ENCODE data around the gene EGF. TPM values are rescaled to one million over a fixed set of nuclear protein-coding genes. Genes with fewer than 3 reads are reported as not detected.

EGF gene
- total RNA-seq, 4 donors from 2014 or later: 0.80 to 14.1 (median 5.2) TPM

DNA sequence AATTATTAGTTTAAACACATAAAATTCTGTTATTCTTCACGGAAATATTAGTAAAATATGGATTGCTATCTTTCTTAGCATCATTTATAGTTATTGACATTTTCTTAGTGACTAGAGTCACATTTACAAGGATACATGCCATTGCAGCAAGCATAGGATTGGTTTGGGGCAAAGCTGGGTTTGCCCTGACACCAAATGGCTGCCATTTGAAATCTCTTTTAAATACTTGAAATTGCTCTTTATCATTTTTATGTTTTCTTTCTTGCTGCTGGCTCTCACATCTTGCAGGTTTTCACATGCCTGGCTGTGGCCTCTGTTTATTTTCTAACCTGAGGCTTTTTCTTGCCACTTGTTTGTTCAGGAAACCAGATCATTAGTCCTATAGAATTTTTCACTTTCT is 39.9 kb downstream of the EGF start:
- Histone ChIP-seq H3K27ac (no peak overlapping the region), H3K36me3 (no peaks in the 10 kb centered on the region), H3K4me3 (no peak overlapping the region), H3K9me3 (no peaks in the 10 kb centered on the region), H3K27me3 (no peaks in the 10 kb centered on the region), H3K4me1 (no peaks in the 10 kb centered on the region)
- no peak for DNase-seq
- TF ChIP-seq, protein P1, sequence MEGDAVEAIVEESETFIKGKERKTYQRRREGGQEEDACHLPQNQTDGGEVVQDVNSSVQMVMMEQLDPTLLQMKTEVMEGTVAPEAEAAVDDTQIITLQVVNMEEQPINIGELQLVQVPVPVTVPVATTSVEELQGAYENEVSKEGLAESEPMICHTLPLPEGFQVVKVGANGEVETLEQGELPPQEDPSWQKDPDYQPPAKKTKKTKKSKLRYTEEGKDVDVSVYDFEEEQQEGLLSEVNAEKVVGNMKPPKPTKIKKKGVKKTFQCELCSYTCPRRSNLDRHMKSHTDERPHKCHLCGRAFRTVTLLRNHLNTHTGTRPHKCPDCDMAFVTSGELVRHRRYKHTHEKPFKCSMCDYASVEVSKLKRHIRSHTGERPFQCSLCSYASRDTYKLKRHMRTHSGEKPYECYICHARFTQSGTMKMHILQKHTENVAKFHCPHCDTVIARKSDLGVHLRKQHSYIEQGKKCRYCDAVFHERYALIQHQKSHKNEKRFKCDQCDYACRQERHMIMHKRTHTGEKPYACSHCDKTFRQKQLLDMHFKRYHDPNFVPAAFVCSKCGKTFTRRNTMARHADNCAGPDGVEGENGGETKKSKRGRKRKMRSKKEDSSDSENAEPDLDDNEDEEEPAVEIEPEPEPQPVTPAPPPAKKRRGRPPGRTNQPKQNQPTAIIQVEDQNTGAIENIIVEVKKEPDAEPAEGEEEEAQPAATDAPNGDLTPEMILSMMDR (IDR thresholded peaks at IDR 0.05): no peak
- TF ChIP-seq POLR2A (IDR thresholded peaks at IDR 0.05): no peak

DNA sequence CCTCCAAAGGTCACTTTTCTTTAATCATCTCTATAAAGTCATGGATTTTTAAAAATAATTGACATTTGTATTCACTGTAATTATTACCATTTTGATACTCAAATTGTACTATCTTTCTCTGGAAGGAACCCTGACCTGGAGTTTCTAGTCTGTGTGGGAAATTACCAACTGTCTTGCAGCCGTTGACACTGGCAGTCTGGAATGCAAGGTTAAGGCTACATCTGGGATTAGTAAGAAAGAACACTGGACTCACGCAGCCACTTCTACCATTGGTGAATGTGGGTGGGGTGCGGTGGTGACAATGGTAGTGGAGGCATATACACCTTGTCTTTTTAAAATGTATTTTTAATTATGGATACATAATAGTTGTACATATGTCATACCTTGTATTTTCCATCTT is 40.9 kb downstream of the EGF start:
- Histone ChIP-seq H3K27me3 (no peaks in the 10 kb centered on the region), H3K4me1 (no peaks in the 10 kb centered on the region), H3K36me3 (no peaks in the 10 kb centered on the region), H3K4me3 (no peak overlapping the region), H3K9me3 (no peaks in the 10 kb centered on the region), H3K27ac (no peak overlapping the region)
- no peak for DNase-seq
- no peak for TF ChIP-seq POLR2A (IDR thresholded peaks at IDR 0.05)
- TF ChIP-seq, protein P1 (IDR thresholded peaks at IDR 0.05): no peak

DNA sequence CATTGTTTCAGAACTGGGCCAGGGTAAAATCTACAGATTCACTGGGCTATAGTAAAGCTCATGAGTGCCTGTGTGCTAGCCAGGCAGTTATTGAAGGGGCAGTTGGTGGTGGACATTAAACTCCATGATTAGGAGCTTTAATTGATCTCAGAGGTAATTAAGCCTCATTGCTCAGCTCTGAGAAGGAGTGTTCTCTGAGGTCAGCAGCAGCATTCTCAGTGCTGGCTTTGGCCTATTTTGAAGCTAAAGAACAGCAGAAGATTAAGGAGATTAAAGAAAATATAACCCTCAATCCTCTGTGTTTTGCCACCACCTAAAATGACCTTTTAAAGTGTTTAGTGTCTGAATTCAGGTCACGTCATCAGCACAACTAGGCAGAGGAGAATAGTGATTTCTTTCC is 42.5 kb downstream of the EGF start:
- no peak for DNase-seq
- Histone ChIP-seq H3K27me3 (no peaks in the 10 kb centered on the region), H3K27ac (no peak overlapping the region), H3K36me3 (no peaks in the 10 kb centered on the region), H3K4me3 (no peak overlapping the region), H3K9me3 (no peaks in the 10 kb centered on the region), H3K4me1 (no peaks in the 10 kb centered on the region)
- TF ChIP-seq POLR2A (IDR thresholded peaks at IDR 0.05): no peak
- TF ChIP-seq, protein P1 (IDR thresholded peaks at IDR 0.05): no peak

DNA sequence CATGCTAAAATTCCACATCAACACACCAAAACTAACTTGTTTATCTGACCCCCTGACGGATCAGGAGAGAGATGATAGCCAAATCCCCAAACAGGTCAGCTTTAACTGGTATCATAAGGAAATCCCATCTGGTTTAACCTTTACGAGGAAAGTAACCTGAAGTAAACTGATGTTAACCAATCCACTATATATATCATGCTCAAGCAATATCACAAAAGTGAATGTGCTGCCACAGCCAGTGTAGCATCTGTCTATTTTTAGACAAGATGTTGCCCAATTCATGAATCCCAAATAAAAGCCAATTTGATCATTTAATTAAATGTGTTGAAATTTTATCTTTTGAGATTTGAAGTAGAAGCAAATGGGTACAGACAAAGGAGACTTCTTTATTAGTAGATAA is 44.5 kb downstream of the EGF start:
- H3K4me3 ChIP-seq: no peak overlapping the region
- H3K36me3 ChIP-seq: no peaks in the 10 kb centered on the region
- no peak overlapping the region for H3K27ac ChIP-seq
- no peak for DNase-seq
- no peaks in the 10 kb centered on the region for H3K4me1 ChIP-seq
- TF ChIP-seq, protein P1 (IDR thresholded peaks at IDR 0.05): no peak
- no peak for TF ChIP-seq POLR2A (IDR thresholded peaks at IDR 0.05)
- no peaks in the 10 kb centered on the region for H3K9me3 ChIP-seq
- no peaks in the 10 kb centered on the region for H3K27me3 ChIP-seq

DNA sequence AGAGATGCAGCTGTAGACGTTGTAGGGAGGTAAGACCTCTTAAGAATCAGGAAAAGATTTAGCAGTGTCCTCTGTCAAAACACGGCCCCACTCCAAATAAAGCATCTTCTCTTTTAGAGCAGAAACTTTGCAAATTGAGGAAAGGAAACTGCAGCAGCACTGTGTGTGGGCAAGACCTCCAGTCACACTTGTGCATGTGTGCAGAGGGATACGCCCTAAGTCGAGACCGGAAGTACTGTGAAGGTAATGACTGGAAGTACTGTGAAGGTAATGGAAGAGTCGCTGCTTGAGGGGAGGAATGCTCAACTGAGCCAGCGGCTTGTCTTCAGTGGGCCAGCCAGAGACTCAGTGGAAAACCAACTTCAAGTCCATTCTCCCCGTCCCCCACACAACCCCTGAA is 46.5 kb downstream of the EGF start:
- no peak overlapping the region for H3K27ac ChIP-seq

More for the DNA sequence above, 46.5 kb downstream of the EGF start:
- no peaks in the 10 kb centered on the region for H3K27me3 ChIP-seq
- H3K36me3 ChIP-seq: no peaks in the 10 kb centered on the region
- TF ChIP-seq POLR2A (IDR thresholded peaks at IDR 0.05): no peak
- TF ChIP-seq, protein P1 (IDR thresholded peaks at IDR 0.05): no peak
- no peak for DNase-seq
- no peaks in the 10 kb centered on the region for H3K9me3 ChIP-seq
- no peaks in the 10 kb centered on the region for H3K4me1 ChIP-seq
- H3K4me3 ChIP-seq: no peak overlapping the region
